HG03095 (cell line): ENCODE data around the gene OR52I2.

Experiments used
- ATAC-seq: cut with Tn5 transposase; IDR thresholded peaks from one replicate; pipeline ENCODE4 v1.9.1; 2021; ENCODE audit warnings: moderate library complexity; ENCODE audit not compliant: unreplicated experiment

The OR52I2 gene

DNA sequence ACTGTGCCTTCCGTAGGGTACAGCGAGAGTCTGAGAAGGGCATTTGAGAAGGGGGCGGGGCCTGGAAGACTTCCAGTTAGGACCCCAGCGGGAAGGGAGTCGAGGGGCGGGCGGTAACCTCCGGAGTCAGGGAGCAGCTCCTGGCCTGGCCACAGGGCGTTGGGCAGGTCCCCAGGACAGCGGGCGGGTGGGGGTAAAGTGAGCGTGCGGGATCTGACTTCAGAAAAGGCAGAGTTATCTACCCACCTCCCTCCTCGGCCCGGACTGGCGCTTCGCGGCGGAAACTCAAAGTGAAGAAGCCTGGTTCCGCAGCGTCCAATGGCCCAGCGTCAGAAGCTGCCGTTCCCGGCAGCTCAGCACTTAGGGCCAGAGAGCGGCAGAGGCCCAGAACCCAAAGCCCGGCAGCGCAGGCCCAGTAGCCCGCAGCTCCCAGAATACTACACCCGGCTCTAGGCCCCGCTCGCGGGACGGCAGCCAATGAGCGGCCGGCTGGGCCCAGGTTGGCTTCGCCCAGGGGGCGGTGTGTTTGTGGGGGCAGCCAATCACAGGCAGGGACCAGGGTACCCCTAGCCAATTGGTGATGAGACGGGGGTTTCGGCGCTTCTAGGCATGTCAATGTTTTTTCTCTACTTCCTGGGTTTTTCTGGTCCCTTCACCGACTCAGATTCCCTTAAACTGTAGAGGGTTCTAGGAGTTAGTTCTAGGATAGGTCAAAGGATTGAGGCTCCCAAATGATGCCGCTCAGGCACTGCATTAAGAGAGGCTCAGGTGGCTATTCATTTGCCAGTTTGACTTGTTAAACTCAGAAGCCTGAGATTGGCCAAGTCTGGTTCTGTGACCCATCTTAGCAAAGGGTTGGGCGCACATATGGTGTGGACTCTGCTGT, 26.5 kb downstream of the OR52I2 start, which contains the start of gene TRIM68:
TSS of gene TRIM68 (minus strand) at position 451 of the 886 bp plus-strand sequence. CDS start 2,727 bp downstream, outside the sequence.
- ATAC-seq = peak; percentile 100

DNA sequence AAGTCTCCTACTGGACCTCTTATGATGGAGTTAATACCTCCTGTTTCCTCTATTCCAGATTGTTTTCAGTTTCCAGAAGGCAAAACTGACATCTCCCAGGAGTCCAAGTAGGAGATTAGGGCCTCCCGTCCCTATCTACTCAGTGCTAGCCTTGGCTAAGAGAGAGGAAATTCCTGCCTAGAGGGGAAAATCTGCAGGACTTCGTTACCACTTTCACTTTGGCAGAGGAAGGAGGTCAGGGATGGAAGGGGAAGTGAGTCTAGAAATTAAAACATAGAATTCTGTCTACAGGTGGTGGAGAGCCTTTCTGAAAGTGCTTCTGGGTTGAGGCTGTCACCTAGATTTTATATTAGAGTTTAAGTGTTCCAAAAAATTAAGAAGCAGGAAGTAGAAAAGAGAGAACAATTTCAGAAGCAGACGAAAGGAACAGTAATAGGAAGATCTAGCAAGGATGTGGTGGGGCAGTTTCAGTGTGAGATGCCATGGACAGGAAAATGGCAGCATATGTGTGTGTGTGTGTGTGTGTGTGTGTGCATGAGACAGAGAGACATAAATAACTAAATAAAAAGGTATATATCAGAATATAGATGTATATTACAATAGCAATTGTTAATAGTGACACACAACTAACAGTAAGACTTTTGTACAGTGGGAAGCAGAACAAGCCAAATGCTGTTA, 28.9 kb downstream of the OR52I2 start:
- ATAC-seq = no peak

DNA sequence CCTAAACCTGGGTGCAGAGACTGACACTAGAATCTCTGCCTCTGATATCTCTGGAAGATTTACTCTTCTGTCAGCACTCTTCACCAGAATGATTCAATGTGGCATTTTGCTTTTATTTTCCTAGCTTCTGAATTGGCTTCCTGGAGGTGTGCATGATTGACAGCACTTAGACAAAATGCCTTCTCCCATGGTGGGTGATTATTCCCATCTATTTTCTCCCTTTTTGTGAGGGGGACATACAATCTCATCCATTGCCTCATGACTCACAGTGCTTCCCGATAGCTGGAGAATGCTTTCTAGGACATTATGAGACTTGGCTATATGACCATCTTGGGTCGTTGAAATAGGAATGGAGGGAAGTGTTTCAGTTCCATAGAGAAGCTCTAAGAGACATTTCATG, 30.4 kb downstream of the OR52I2 start:
- ATAC-seq = no peak

DNA sequence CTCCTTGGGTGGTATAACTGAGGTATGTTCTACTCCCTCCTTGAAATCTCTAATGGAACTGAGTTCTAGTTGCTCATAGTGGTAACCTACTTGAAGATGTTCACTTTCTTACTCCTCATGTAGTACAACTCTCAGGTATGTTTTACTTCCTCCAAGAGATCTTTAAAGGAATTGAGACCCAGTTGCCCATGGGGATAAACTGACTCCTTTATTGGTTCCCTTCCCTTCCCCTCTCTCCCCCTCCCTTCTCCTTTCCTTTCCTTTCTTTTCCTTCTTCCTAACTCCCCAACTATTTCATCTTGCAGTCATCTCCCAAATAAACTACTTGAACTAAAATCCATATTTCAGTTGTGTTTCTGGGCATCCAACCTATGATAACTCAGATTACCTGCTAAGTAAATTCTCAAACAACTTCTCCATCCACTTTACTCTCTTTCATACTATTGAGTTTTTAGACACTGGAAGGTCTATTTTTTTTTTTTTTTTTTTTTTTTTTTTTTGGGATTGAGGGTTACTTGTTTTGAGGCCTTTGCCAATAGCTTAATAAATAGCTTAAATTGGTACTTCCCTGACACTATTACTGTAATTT, 34.4 kb downstream of the OR52I2 start:
- no peak for ATAC-seq

DNA sequence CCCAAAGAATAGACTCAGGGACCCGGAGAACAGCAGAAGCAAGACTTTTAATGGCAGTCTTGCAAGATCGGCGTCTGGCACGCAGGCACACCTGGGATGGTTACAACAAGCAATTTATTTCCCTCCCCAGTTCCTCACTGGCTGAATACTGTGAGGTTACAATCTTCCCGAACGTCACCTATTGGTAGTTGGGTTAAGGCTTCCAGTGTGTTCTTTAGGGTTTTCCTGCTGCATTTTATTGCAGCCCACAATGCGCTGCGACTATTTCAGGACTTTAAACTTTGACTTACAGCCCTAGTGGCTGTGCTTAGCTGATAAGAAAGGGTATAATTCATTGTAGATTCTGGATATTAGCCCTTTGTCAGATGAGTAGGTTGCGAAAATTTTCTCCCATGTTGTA, 38.0 kb downstream of the OR52I2 start:
- no peak for ATAC-seq

DNA sequence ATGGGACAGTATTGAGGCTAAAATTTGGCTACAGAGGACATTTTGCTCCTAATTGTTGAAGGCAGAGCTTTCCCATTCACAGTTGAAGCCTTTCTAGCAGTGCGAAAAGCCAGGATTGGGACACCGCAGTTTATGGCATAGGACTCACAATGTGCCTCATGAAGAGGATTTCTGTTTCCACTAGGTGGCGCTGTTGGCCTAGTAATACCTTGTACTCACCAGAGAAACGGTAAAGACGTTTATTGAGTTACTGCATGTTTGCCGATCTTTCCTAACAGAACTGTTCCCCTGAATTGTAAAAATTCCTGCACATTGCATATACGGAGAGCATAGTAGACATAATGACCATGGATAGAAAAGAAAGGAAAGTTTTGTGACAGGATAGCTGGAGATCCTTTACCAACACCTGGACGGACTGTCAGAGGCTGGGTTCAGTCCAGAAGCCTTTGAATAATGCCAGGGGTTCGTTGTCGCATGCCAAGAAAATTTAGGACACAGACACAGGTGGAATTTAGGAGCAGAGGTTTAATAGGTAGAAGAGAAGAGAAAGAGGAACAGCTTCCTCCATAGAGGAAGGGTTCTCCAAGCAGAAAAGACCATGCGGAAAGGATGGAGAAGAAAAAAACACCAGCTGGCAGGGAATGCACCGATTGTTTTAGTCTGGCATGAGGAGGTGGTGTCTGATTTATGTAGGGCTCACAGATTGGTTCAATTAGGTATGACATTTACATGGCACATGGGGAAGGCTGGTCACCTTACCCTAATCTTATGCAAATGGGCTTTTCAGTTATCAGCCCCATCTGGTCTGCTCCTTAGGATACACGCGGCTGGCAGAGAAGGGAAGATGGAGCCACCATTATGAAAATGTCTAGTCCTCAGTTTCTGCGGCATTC, 44.9 kb downstream of the OR52I2 start:
- no peak for ATAC-seq

DNA sequence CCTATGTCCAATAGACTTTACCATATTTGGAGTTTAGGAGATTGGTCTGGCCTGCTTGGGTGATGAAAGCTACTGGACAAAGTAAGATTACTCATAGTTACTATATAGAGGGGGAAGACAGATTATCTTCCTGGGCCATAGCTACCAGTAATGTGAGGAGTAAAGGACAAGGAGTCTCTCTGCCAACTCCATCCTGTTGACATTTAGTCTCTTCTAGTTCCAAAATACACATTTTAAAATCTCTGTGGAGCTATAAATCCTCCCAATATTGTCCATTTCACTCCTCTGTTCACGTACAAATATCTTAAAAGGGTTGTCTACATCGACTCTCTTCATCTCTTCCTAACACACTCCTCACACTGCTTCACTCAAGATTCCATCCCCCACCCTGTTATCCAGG, 54.6 kb downstream of the OR52I2 start:
- no peak for ATAC-seq

DNA sequence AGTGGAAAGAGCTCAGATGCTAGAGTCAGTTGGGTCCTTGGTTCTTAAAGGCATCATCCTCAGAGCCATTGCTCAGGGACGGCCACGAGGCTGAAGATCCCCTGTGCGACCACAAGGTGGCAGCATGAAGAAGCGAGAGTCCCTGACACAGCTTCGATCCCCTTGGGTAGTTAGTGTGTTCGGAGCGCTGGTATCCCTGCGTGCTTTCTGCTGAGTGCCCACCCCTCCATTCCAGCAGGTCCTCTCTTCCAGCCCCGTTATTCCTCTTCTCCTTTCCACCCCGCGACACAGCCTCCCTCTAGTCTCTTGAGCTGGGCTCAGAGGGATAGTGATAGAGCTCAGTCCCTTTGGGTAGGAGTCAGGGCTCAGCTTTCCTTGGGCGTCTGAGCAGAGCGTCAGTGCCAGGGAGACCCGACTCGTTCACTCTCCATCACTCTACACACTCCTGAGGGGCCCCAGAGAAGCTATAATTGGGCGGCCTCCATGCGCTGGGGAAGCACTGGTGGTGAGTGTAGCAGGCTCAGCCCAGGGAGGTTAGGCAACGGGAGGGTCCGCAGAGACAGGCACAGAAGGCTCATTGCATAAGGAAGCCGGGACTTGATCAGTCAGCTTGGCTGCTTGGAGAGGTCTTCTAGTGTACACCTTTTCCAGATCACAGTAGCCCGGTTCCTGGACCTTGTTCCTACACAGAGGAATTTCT, 55.6 kb downstream of the OR52I2 start, which contains the start of gene OR51D1:
TSS of gene OR51D1 (plus strand) at position 516 of the 700 bp plus-strand sequence. CDS start 2,314 bp downstream, outside the sequence.
- ATAC-seq = peak; percentile 91

DNA sequence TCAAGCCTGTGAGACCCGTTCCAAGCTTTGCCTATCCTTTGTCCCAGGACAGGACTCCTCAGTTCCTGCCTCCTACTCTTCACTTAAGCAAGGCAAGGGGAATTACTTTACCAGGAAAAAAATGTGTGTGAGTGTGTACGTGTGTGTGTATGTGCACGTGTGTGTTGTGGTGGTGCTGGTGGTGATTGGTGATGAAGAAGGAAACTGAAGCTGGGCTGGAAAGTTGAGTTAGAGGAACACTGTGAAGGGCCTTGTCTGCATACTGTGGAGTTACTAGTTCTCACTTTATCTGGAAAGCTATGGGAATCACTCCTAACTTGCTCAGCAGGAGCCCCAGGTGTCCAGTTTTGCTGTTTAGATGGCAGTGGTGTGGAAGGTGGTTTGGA, 56.1 kb downstream of the OR52I2 start:
- no peak for ATAC-seq

DNA sequence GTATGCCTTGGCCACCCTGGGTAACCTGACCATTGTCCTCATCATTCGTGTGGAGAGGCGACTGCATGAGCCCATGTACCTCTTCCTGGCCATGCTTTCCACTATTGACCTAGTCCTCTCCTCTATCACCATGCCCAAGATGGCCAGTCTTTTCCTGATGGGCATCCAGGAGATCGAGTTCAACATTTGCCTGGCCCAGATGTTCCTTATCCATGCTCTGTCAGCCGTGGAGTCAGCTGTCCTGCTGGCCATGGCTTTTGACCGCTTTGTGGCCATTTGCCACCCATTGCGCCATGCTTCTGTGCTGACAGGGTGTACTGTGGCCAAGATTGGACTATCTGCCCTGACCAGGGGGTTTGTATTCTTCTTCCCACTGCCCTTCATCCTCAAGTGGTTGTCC, 58.4 kb downstream of the OR52I2 start:
- ATAC-seq = no peak

DNA sequence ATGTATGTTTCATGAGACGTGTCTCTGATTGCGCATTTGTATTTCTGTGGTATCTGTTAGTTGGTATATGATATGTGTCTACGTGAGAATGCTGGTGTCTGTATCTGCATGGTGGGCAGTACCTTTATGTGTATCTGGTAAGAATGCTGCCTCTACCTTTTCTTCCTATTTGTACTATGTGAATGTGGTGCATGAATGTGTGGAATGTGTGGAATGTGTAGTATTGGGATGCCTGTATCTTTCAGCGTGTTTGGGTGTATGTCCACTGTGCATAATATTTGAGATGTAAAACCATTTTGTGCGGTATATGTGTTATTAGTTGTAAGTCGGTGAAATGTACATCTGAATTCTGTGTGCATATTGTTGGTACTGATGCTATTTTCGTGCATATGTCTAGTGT, 60.0 kb downstream of the OR52I2 start:
- ATAC-seq = no peak

DNA sequence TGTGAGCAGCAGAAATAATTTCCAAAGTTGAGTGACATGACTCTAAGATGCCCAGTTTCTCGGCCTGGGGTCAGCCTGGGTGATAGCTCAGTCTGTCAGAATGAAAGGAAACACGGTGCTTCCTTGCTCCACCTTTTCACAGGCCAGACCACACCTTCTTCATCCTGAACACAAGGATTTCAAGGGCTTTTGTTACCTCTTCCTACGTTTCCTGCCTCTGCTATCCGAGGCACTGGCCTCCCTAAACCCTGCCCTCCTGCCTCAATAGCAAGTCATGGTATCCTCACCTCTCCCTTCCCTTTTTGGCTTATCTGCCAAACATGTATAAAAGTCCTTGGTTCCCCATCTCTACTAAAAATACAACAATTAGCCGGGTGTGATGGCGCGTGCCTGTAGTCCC, 60.5 kb downstream of the OR52I2 start:
- no peak for ATAC-seq
